ENCODE results near the gene REG4.
"Not testable (repeated sequence)": the region's sequence is repeated elsewhere in the genome, so short reads cannot be mapped to it uniquely, and the experiment has no call there.

Gene REG4

DNA sequence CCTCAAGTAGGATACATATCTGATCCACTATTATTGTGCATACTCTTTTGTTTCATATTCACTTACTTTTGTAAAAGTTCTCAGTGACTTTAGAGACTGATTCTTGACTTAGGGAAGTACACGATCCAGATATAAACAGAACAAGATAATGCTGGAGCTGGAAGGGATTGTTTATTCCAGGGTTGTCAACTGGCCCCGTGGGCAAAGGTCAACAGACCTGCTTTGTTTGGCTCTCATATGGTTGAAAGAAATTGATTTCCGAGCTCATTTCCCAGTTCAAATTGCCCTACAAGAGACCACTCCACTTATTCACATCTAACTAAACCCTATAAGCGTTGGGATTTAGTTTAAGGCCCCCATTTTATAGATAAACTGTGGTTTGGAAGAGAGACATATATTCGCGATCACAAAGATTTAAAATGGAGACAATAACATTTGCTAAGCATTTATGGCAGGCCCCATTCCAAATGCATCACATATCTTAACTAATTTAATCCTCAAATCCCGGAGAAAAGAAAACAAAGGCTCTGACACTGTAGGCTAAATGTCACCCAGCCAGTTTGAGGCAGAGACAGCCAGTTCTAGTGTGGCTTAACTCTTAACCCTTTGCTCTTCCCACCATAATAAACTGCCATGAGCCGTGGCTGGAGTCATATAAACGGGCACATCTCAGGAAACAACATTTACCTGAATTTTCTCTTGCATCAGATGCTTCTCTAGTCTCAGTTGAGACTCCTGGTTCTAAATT is 20.6 kb downstream of the REG4 start:
- Histone ChIP-seq H3K36me3 (ENCODE audit: control insufficient read depth, low read length) (no peaks in the 10 kb centered on the region), H3K9me3 (ENCODE audit: control insufficient read depth, insufficient read depth, low read length) (no peaks in the 10 kb centered on the region), H3K4me2 (ENCODE audit: low read length) (no peak overlapping the region), H3K27ac (ENCODE audit: low read depth, low read length) (no peak overlapping the region), H3K9me2 (replicated peaks; ENCODE audit: control insufficient read depth, low read length) (no peaks in the 10 kb centered on the region), H3K79me2 (ENCODE audit: control insufficient read depth, low read length) (no peaks in the 10 kb centered on the region), H3K4me1 (ENCODE audit: control insufficient read depth, low read length) (no peaks in the 10 kb centered on the region), H3K27me3 (ENCODE audit: control insufficient read depth, low read length) (no peaks in the 10 kb centered on the region; the same call in none of the 2 replicates), H3K4me3 (ENCODE audit: low read length) (no peak overlapping the region), H4K20me1 (ENCODE audit: control insufficient read depth, insufficient read depth, low read depth, low read length) (no peaks in the 10 kb centered on the region), H3F3A (ENCODE audit: control insufficient read depth, insufficient read depth) (no peaks in the 10 kb centered on the region)
- TF ChIP-seq, protein P1, sequence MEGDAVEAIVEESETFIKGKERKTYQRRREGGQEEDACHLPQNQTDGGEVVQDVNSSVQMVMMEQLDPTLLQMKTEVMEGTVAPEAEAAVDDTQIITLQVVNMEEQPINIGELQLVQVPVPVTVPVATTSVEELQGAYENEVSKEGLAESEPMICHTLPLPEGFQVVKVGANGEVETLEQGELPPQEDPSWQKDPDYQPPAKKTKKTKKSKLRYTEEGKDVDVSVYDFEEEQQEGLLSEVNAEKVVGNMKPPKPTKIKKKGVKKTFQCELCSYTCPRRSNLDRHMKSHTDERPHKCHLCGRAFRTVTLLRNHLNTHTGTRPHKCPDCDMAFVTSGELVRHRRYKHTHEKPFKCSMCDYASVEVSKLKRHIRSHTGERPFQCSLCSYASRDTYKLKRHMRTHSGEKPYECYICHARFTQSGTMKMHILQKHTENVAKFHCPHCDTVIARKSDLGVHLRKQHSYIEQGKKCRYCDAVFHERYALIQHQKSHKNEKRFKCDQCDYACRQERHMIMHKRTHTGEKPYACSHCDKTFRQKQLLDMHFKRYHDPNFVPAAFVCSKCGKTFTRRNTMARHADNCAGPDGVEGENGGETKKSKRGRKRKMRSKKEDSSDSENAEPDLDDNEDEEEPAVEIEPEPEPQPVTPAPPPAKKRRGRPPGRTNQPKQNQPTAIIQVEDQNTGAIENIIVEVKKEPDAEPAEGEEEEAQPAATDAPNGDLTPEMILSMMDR (IDR thresholded peaks at IDR 0.05; ENCODE audit: low read depth, low read length, poor library complexity, severe bottlenecking) = no peak
- TF ChIP-seq EZH2phosphoT487 (IDR thresholded peaks at IDR 0.05; ENCODE audit: borderline replicate concordance, low read length) = no peak

DNA sequence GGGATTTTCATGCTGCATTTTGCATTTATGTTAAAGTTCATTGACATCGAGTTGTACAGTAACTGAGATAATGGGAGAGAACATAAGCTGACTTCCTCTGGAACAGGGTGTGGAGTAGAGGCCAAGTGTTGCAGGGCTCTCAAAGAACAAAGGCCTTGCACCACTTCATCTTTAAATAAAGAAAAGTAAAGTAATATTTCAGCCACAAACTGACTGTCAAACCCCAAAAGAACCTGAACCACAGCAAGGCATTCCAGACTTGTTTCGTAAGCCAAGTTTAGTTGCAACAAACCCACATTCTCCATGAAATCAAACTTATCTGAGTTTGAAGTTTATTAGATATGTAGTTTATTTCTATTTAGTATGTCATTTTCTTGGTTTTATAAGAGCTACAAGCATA is 23.5 kb downstream of the REG4 start:
- H3K9me2 ChIP-seq (replicated peaks; ENCODE audit: control insufficient read depth, low read length) = no peaks in the 10 kb centered on the region
- H3F3A ChIP-seq (ENCODE audit: control insufficient read depth, insufficient read depth) = no peaks in the 10 kb centered on the region
- H4K20me1 ChIP-seq (ENCODE audit: control insufficient read depth, insufficient read depth, low read depth, low read length) = no peaks in the 10 kb centered on the region
- H3K36me3 ChIP-seq (ENCODE audit: control insufficient read depth, low read length) = no peaks in the 10 kb centered on the region
- no peak overlapping the region for H3K27ac ChIP-seq (ENCODE audit: low read depth, low read length)
- H3K9me3 ChIP-seq (ENCODE audit: control insufficient read depth, insufficient read depth, low read length) = no peaks in the 10 kb centered on the region
- H3K27me3 ChIP-seq (ENCODE audit: control insufficient read depth, low read length) = peaks cover 3% of the 10 kb centered on the region
- H3K79me2 ChIP-seq (ENCODE audit: control insufficient read depth, low read length) = no peaks in the 10 kb centered on the region
- H3K4me2 ChIP-seq (ENCODE audit: low read length) = no peak overlapping the region
- no peak overlapping the region for H3K4me3 ChIP-seq (ENCODE audit: low read length)
- TF ChIP-seq EZH2phosphoT487 (IDR thresholded peaks at IDR 0.05; ENCODE audit: borderline replicate concordance, low read length) = no peak
- TF ChIP-seq, protein P1 (IDR thresholded peaks at IDR 0.05; ENCODE audit: low read depth, low read length, poor library complexity, severe bottlenecking) = no peak
- H3K4me1 ChIP-seq (ENCODE audit: control insufficient read depth, low read length) = no peaks in the 10 kb centered on the region

DNA sequence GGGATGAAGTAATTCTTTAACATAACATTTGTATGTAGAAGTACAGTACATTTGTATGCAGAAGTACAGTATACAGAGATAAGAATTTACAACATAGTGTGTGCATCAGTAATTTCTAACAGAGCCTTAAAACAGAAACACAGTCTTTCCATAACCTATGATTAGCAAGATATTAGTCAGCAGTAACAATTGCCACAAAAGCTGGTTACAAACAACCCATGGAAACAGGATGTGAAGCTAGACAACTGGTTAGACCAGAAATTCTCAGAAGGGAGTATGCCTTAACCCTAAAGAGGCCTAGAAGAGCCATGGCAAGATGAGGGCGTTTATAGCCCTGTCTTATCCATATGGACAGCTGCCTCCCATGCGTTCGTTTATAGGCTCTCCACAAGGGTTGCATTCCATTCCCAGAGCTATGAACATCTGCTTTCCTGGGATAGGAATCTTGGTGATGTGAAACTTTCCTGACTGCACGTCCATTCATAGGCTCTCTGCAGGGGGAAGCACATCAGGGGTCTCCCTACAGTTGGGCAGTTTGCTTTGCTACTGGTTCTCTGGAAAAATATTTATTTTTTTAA is 24.7 kb downstream of the REG4 start:
- not testable (repeated sequence) for H3K9me2 ChIP-seq (replicated peaks; ENCODE audit: control insufficient read depth, low read length); H4K20me1 ChIP-seq (ENCODE audit: control insufficient read depth, insufficient read depth, low read depth, low read length); H3K4me2 ChIP-seq (ENCODE audit: low read length); H3F3A ChIP-seq (ENCODE audit: control insufficient read depth, insufficient read depth); H3K4me1 ChIP-seq (ENCODE audit: control insufficient read depth, low read length); H3K27ac ChIP-seq (ENCODE audit: low read depth, low read length); H3K36me3 ChIP-seq (ENCODE audit: control insufficient read depth, low read length); H3K79me2 ChIP-seq (ENCODE audit: control insufficient read depth, low read length); H3K4me3 ChIP-seq (ENCODE audit: low read length); H3K9me3 ChIP-seq (ENCODE audit: control insufficient read depth, insufficient read depth, low read length); H3K27me3 ChIP-seq (ENCODE audit: control insufficient read depth, low read length)

DNA sequence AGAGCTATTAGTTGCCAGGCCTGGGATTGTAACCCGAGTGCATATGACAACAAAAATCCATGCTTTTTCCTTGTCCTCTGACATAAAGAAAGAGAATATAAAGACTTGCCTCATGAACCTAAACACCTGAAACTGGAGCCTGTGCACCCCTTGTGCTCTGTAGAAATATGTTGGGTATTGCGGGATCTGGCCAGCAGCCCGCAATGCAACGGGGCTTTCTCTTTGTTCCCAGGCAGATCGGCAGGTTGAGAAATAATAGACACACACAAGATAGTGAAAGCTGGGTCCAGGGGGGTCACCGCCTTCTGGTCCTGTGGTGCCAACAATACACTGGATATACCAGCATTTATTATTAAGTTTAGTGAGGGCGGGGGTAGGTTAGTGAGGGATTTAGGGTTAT is 25.2 kb downstream of the REG4 start:
- H3K9me3 ChIP-seq (ENCODE audit: control insufficient read depth, insufficient read depth, low read length); H3K4me2 ChIP-seq (ENCODE audit: low read length); H3K27me3 ChIP-seq (ENCODE audit: control insufficient read depth, low read length); H3K79me2 ChIP-seq (ENCODE audit: control insufficient read depth, low read length); H3K4me1 ChIP-seq (ENCODE audit: control insufficient read depth, low read length); H3K4me3 ChIP-seq (ENCODE audit: low read length); H3K27ac ChIP-seq (ENCODE audit: low read depth, low read length); H3F3A ChIP-seq (ENCODE audit: control insufficient read depth, insufficient read depth); H4K20me1 ChIP-seq (ENCODE audit: control insufficient read depth, insufficient read depth, low read depth, low read length); H3K36me3 ChIP-seq (ENCODE audit: control insufficient read depth, low read length); H3K9me2 ChIP-seq (replicated peaks; ENCODE audit: control insufficient read depth, low read length): not testable (repeated sequence)
